ENCODE data around the gene GNPTG. TPM values are rescaled to one million over a fixed set of nuclear protein-coding genes. Genes with fewer than 3 reads are reported as not detected.
A peak's percentile ranks its signal among the peaks of the same experiment; 100 is the strongest.

The GNPTG gene
- total and polyA plus RNA-seq, 2 donors (not counting 3 experiments of a cell fraction or from before 2014, with no cell fraction given), result 51.6 to 109 TPM

DNA sequence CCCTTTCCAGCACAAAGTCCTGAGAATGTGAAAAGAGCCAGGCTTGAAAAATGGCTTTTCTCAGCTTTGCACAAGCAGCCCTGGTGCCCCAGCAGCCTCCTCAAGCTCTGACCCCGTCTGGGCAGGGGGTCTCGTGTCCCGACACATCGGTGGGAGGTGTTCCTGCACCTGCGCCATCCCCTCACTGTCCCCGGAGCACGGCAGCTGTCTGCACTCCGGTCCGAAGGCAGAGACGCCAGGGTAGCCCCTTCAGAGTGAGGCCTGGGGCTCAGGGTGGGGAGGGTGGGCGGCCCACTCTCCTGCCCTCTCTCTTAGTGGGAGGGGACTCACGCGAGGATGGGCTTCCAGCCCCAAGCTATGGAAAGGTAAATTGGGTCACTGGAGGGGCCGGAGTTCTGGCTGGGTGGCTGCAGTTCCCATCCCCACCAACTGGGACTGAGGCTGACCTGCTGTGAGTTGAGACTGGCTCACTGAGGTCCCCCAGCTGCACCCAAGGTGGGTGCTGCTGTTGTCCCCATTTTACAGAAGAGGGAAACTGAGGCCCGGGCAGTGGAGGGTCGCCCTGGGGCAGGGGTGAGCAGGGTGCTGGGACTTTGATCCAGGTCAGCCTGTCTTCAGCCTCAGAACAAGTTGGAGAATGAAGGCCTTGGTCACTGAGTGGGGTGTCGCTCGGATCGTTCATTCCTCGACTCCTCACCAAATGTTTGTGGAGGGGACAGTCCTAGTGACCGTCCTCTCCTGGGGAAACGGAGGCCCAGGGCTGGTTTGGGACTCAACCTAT, 20.6 kb upstream of the GNPTG start:
- H2AFZ ChIP-seq (ENCODE audit: low read depth, low read length), result no peak overlapping the region
- no peak overlapping the region for H3K4me3 ChIP-seq (replicated peaks in 1 of 3; ENCODE audit: insufficient read depth in 1 of 3, low read depth in 1 of 3, low read length in 3 of 3)
- POLR2A ChIA-PET, result no interaction called here
- no peaks in the 10 kb centered on the region for H3K36me3 ChIP-seq (ENCODE audit: control insufficient read depth in 2 of 2, extremely low read depth in 1 of 2, insufficient read depth in 2 of 2, low read length in 2 of 2)
- dilution Hi-C loops (cut with MboI; ENCODE audit: extremely low pct_ligation_motif_present, low sequenced_read_pairs), result no loop called here
- H3K27me3 ChIP-seq (ENCODE audit: control insufficient read depth in 2 of 2, insufficient read depth in 2 of 2, low read length in 2 of 2), result peaks cover 35 to 48% of the 10 kb centered on the region in 2 experiments
- FAIRE-seq, result no peak
- no peak overlapping the region for H3K9ac ChIP-seq (replicated peaks; ENCODE audit: extremely low read depth, insufficient read depth, low read length)
- H3K4me2 ChIP-seq (ENCODE audit: insufficient read depth, low read length), result peak overlapping the region; percentile 12
- intact Hi-C loops (cut with micrococcal nuclease), result no loop called here
- CTCF ChIA-PET, result interaction anchor here (0.5 to 0.6 kb wide), 2 partner anchors 13 to 61 kb away, joined by 3 read pairs; no protein-coding TSS in a partner anchor
- peaks cover 12% of the 10 kb centered on the region for H3K4me1 ChIP-seq (ENCODE audit: control insufficient read depth, extremely low read depth, insufficient read depth, low read length)
- no peaks in the 10 kb centered on the region for H4K20me1 ChIP-seq (replicated peaks; ENCODE audit: control insufficient read depth, extremely low read depth, insufficient read depth, low read length)
- H3K9me1 ChIP-seq (replicated peaks; ENCODE audit: control insufficient read depth, extremely low read depth, insufficient read depth, low read length), result no peaks in the 10 kb centered on the region
- no peak overlapping the region for H3K27ac ChIP-seq (ENCODE audit: insufficient read depth, low read depth, low read length)
- TF ChIP-seq POLR2AphosphoS5 (IDR thresholded peaks at IDR 0.05; ENCODE audit: insufficient read depth, low read depth, low read length), result no peak
- TF ChIP-seq, protein P1, sequence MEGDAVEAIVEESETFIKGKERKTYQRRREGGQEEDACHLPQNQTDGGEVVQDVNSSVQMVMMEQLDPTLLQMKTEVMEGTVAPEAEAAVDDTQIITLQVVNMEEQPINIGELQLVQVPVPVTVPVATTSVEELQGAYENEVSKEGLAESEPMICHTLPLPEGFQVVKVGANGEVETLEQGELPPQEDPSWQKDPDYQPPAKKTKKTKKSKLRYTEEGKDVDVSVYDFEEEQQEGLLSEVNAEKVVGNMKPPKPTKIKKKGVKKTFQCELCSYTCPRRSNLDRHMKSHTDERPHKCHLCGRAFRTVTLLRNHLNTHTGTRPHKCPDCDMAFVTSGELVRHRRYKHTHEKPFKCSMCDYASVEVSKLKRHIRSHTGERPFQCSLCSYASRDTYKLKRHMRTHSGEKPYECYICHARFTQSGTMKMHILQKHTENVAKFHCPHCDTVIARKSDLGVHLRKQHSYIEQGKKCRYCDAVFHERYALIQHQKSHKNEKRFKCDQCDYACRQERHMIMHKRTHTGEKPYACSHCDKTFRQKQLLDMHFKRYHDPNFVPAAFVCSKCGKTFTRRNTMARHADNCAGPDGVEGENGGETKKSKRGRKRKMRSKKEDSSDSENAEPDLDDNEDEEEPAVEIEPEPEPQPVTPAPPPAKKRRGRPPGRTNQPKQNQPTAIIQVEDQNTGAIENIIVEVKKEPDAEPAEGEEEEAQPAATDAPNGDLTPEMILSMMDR (IDR thresholded peaks at IDR 0.05; ENCODE audit: extremely low read depth in 1 of 2, insufficient read depth in 1 of 2, low read depth in 1 of 2, low read length in 2 of 2), result no peak
- no peak for TF ChIP-seq GATA2 (IDR thresholded peaks at IDR 0.05; ENCODE audit: insufficient read depth, insufficient read length, low read depth, low read length)
- TF ChIP-seq FOS (IDR thresholded peaks at IDR 0.05; ENCODE audit: borderline replicate concordance, insufficient read depth, low read length), result no peak
- TF ChIP-seq JUN (IDR thresholded peaks at IDR 0.05; ENCODE audit: borderline replicate concordance, insufficient read depth, insufficient read length, low read depth), result no peak
- no peak for TF ChIP-seq POLR2A (IDR thresholded peaks at IDR 0.05; ENCODE audit: low read depth, low read length)
- TF ChIP-seq, protein P2, sequence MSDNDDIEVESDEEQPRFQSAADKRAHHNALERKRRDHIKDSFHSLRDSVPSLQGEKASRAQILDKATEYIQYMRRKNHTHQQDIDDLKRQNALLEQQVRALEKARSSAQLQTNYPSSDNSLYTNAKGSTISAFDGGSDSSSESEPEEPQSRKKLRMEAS (IDR thresholded peaks at IDR 0.05; ENCODE audit: insufficient read depth, insufficient read length), result no peak
- TF ChIP-seq EZH2 (IDR thresholded peaks at IDR 0.05; ENCODE audit: borderline replicate concordance, low read depth, low read length, severe bottlenecking), result no peak
- TF ChIP-seq MYC (IDR thresholded peaks at IDR 0.05; ENCODE audit: low read depth, low read length), result no peak
- H3K79me2 ChIP-seq (ENCODE audit: control insufficient read depth, insufficient read depth, low read length), result no peaks in the 10 kb centered on the region
- no peaks in the 10 kb centered on the region for H3K9me3 ChIP-seq (replicated peaks; ENCODE audit: control insufficient read depth, insufficient read depth, low read length)
- DNase-seq (ENCODE audit: low read depth, low spot score), result no peak
- BruUV-seq (replicated peaks), result no TSS peak
